ENCODE measurements around the gene GDF15. TPM values are rescaled to one million over a fixed set of nuclear protein-coding genes. Genes with fewer than 3 reads are reported as not detected.

The GDF15 gene
- total RNA-seq, 1 donor from 2014 or later = 1.0 TPM

DNA sequence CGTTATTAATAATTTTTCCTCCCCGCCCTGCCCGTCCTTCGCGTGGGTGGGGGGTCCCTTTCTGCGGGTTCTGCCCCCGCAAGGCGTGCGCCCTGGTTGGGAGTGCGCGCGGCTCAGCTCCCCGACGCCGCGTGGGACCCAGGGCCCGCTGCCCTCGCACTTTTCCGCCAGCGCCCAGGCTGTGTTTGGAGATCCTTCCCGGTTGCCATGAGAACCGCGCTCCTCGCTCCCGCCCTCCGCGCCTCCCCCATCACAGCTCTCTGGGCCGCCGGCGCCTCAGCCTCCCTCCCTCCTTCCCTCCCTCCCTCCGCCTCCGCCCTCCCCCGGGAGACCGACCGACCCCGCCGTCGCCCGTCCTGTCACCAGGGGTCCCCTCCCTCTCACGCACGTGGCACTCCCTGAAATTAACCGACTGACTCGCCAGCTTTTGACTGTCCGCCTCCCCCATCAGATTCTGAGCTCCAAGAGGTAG lies 30.9 kb downstream of the GDF15 start:
- H3K4me1 ChIP-seq (ENCODE audit: control insufficient read depth in 3 of 3, insufficient read depth in 3 of 3, low read length in 3 of 3) = peaks cover 50 to 57% (median 52%) of the 10 kb centered on the region in 3 donors
- H3K4me3 ChIP-seq (ENCODE audit: low read length in 3 of 3) = peak overlapping the region in 2 of 3 donors; percentile 46 to 51
- H3K27ac ChIP-seq (ENCODE audit: low read depth, low read length) = peak overlapping the region; percentile 95
- H3K9me3 ChIP-seq (ENCODE audit: control insufficient read depth in 3 of 3, low read length in 3 of 3) = no peaks in the 10 kb centered on the region
- peak overlapping the region; percentile 33 to 69 (median 59) for H3K9ac ChIP-seq (ENCODE audit: low read depth in 1 of 3, low read length in 3 of 3)
- H3K36me3 ChIP-seq (ENCODE audit: control insufficient read depth in 3 of 3, insufficient read depth in 3 of 3, low read length in 3 of 3) = no peaks in the 10 kb centered on the region
- peaks cover 7 to 34% (median 29%) of the 10 kb centered on the region in 3 donors for H3K27me3 ChIP-seq (ENCODE audit: control insufficient read depth in 3 of 3, insufficient read depth in 3 of 3, low read length in 3 of 3)

GRCh38 chr19:18417250-18418028 lies 31.5 kb downstream of the GDF15 start:
- Histone ChIP-seq H3K9ac (ENCODE audit: low read depth in 1 of 3, low read length in 3 of 3) (peak overlapping the region; percentile 33 to 77 (median 59)), H3K4me1 (ENCODE audit: control insufficient read depth in 3 of 3, insufficient read depth in 3 of 3, low read length in 3 of 3) (peaks cover 52 to 57% (median 53%) of the 10 kb centered on the region in 3 donors), H3K27ac (ENCODE audit: low read depth, low read length) (peak overlapping the region; percentile 95), H3K9me3 (ENCODE audit: control insufficient read depth in 3 of 3, low read length in 3 of 3) (no peaks in the 10 kb centered on the region), H3K4me3 (ENCODE audit: low read length in 3 of 3) (peak overlapping the region; percentile 50 to 61 (median 51)), H3K27me3 (ENCODE audit: control insufficient read depth in 3 of 3, insufficient read depth in 3 of 3, low read length in 3 of 3) (peaks cover 7 to 34% (median 29%) of the 10 kb centered on the region in 3 donors), H3K36me3 (ENCODE audit: control insufficient read depth in 3 of 3, insufficient read depth in 3 of 3, low read length in 3 of 3) (no peaks in the 10 kb centered on the region)

GRCh38 chr19:18418029-18418482 lies 32.1 kb downstream of the GDF15 start:
- Histone ChIP-seq H3K27ac (ENCODE audit: low read depth, low read length) (peak overlapping the region; percentile 95), H3K4me1 (ENCODE audit: control insufficient read depth in 3 of 3, insufficient read depth in 3 of 3, low read length in 3 of 3) (peaks cover 55 to 63% (median 59%) of the 10 kb centered on the region in 3 donors), H3K4me3 (ENCODE audit: low read length in 3 of 3) (peak overlapping the region; percentile 23 to 61 (median 50)), H3K27me3 (ENCODE audit: control insufficient read depth in 3 of 3, insufficient read depth in 3 of 3, low read length in 3 of 3) (peaks cover 7 to 30% (median 29%) of the 10 kb centered on the region in 3 donors), H3K36me3 (ENCODE audit: control insufficient read depth in 3 of 3, insufficient read depth in 3 of 3, low read length in 3 of 3) (no peaks in the 10 kb centered on the region), H3K9me3 (ENCODE audit: control insufficient read depth in 3 of 3, low read length in 3 of 3) (no peaks in the 10 kb centered on the region), H3K9ac (ENCODE audit: low read depth in 1 of 3, low read length in 3 of 3) (peak overlapping the region in 1 of 3 donors; percentile 77)

DNA sequence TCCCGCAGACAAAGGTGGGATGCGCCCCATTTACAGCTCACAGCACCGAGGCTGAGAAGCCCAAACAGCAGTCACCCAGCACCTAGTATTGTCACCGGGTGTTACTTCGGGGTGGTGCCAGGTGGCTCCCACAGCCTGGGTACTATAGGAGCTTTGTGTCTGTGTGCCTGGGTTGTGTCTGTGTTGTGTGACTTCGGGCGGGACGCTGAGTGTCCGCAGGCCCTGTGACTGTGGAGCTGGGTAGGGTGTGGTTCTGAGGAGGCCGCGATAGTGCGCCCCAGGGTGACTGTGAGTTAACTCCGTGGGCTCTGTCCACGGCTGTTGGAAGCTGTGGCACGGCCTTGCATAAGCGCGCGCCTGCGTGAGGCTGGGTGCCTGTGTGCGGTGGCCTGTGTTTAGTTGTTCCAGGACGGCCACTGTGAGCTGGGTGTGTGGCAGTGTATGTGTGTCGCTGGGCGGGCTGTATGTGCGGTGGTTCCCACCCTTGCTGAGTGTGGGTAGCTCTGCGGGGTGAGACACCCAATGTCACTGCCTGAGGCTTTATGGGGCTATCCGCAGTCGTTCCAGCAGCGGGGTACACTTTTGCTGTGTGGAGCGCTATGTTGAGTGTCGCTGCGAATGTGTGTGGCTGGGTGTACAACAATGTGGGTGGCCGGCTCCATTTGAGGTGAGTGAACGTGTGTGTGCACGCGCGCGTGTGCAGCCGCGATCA lies 32.7 kb downstream of the GDF15 start:
- peaks cover 7 to 30% (median 29%) of the 10 kb centered on the region in 3 donors for H3K27me3 ChIP-seq (ENCODE audit: control insufficient read depth in 3 of 3, insufficient read depth in 3 of 3, low read length in 3 of 3)
- peak overlapping the region; percentile 95 for H3K27ac ChIP-seq (ENCODE audit: low read depth, low read length)
- H3K4me3 ChIP-seq (ENCODE audit: low read length in 3 of 3) = peak overlapping the region; percentile 59 to 79 (median 69)
- no peaks in the 10 kb centered on the region for H3K36me3 ChIP-seq (ENCODE audit: control insufficient read depth in 3 of 3, insufficient read depth in 3 of 3, low read length in 3 of 3)
- H3K4me1 ChIP-seq (ENCODE audit: control insufficient read depth in 3 of 3, insufficient read depth in 3 of 3, low read length in 3 of 3) = peaks cover 60 to 69% (median 65%) of the 10 kb centered on the region in 3 donors
- no peaks in the 10 kb centered on the region for H3K9me3 ChIP-seq (ENCODE audit: control insufficient read depth in 3 of 3, low read length in 3 of 3)
- H3K9ac ChIP-seq (ENCODE audit: low read depth in 1 of 3, low read length in 3 of 3) = peak overlapping the region; percentile 48 to 77 (median 68)

GRCh38 chr19:18419195-18419698 lies 33.3 kb downstream of the GDF15 start, which contains the start of gene SSBP4:
SSBP4 (plus strand) TSS chr19:18419398; CDS start chr19:18419649, 251 bp downstream.
- no peaks in the 10 kb centered on the region for H3K36me3 ChIP-seq (ENCODE audit: control insufficient read depth in 3 of 3, insufficient read depth in 3 of 3, low read length in 3 of 3)
- peaks cover 7 to 27% (median 26%) of the 10 kb centered on the region in 3 donors for H3K27me3 ChIP-seq (ENCODE audit: control insufficient read depth in 3 of 3, insufficient read depth in 3 of 3, low read length in 3 of 3)
- peak within 1 kb of the TSS; percentile 95 for H3K27ac ChIP-seq (ENCODE audit: low read depth, low read length)
- peak within 1 kb of the TSS; percentile 59 to 79 (median 69) for H3K4me3 ChIP-seq (ENCODE audit: low read length in 3 of 3)
- H3K9ac ChIP-seq (ENCODE audit: low read depth in 1 of 3, low read length in 3 of 3) = peak within 1 kb of the TSS; percentile 68 to 77 (median 69)
- H3K4me1 ChIP-seq (ENCODE audit: control insufficient read depth in 3 of 3, insufficient read depth in 3 of 3, low read length in 3 of 3) = peaks cover 56 to 69% (median 64%) of the 10 kb centered on the region in 3 donors
- no peaks in the 10 kb centered on the region for H3K9me3 ChIP-seq (ENCODE audit: control insufficient read depth in 3 of 3, low read length in 3 of 3)

- Histone ChIP-seq H3K4me1 (ENCODE audit: control insufficient read depth in 3 of 3, insufficient read depth in 3 of 3, low read length in 3 of 3) (peaks cover 50 to 63% (median 58%) of the 10 kb centered on the region in 3 donors), H3K27me3 (ENCODE audit: control insufficient read depth in 3 of 3, insufficient read depth in 3 of 3, low read length in 3 of 3) (peaks cover 7 to 26% (median 25%) of the 10 kb centered on the region in 3 donors), H3K9ac (ENCODE audit: low read depth in 1 of 3, low read length in 3 of 3) (peak overlapping the region; percentile 61 to 77 (median 69)), H3K27ac (ENCODE audit: low read depth, low read length) (peak overlapping the region; percentile 30), H3K4me3 (ENCODE audit: low read length in 3 of 3) (peak overlapping the region; percentile 56 to 69 (median 64)), H3K9me3 (ENCODE audit: control insufficient read depth in 3 of 3, low read length in 3 of 3) (no peaks in the 10 kb centered on the region), H3K36me3 (ENCODE audit: control insufficient read depth in 3 of 3, insufficient read depth in 3 of 3, low read length in 3 of 3) (no peaks in the 10 kb centered on the region)
Measured at GRCh38 chr19:18419699-18420460, 33.9 kb downstream of the GDF15 start.

- Histone ChIP-seq H3K36me3 (ENCODE audit: control insufficient read depth in 3 of 3, insufficient read depth in 3 of 3, low read length in 3 of 3) (no peaks in the 10 kb centered on the region), H3K27me3 (ENCODE audit: control insufficient read depth in 3 of 3, insufficient read depth in 3 of 3, low read length in 3 of 3) (peaks cover 7 to 25% (median 22%) of the 10 kb centered on the region in 3 donors), H3K4me1 (ENCODE audit: control insufficient read depth in 3 of 3, insufficient read depth in 3 of 3, low read length in 3 of 3) (peaks cover 52 to 66% (median 59%) of the 10 kb centered on the region in 3 donors), H3K9me3 (ENCODE audit: control insufficient read depth in 3 of 3, low read length in 3 of 3) (no peaks in the 10 kb centered on the region), H3K27ac (ENCODE audit: low read depth, low read length) (no peak overlapping the region), H3K9ac (ENCODE audit: low read depth in 1 of 3, low read length in 3 of 3) (peak overlapping the region in 1 of 3 donors; percentile 77), H3K4me3 (ENCODE audit: low read length in 3 of 3) (peak overlapping the region in 1 of 3 donors; percentile 6)
Measured at GRCh38 chr19:18420930-18421329, 35.0 kb downstream of the GDF15 start.

DNA sequence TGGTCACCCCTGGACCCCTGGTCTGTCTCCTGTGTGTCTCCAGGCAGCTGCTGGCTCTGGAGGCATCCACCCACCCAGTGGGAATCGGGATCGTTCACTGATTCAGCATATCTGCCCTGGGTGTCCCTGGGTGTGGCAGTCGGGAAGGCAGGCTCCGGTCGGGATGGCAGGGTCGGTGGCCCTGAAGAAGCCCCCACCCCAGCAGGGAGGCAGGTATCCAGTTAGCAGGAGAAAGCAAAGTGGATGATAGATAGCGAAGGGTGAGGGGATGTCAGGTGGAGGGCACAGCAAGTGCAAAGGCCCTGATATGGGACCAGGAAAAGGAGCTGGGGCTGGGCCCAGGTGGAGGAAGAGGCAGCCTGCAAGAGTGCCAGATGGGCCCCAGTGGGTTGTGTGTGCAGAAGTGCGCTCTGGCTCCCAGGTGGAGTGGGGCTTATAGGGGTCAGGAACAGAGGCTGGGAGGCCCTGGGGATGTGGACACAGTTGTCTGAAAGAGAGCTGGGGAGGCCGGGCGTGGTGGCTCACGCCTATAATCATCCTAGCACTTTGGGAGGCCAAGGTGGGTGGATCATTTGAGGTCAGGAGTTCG lies 35.5 kb downstream of the GDF15 start:
- no peak overlapping the region for H3K4me3 ChIP-seq (ENCODE audit: low read length in 3 of 3)
- H3K36me3 ChIP-seq (ENCODE audit: control insufficient read depth in 3 of 3, insufficient read depth in 3 of 3, low read length in 3 of 3) = no peaks in the 10 kb centered on the region
- H3K9ac ChIP-seq (ENCODE audit: low read depth in 1 of 3, low read length in 3 of 3) = peak overlapping the region in 1 of 3 donors; percentile 77
- peaks cover 7 to 22% (median 18%) of the 10 kb centered on the region in 3 donors for H3K27me3 ChIP-seq (ENCODE audit: control insufficient read depth in 3 of 3, insufficient read depth in 3 of 3, low read length in 3 of 3)
- H3K27ac ChIP-seq (ENCODE audit: low read depth, low read length) = no peak overlapping the region
- H3K9me3 ChIP-seq (ENCODE audit: control insufficient read depth in 3 of 3, low read length in 3 of 3) = no peaks in the 10 kb centered on the region
- H3K4me1 ChIP-seq (ENCODE audit: control insufficient read depth in 3 of 3, insufficient read depth in 3 of 3, low read length in 3 of 3) = peaks cover 51 to 67% (median 59%) of the 10 kb centered on the region in 3 donors
